NB4 (cell line): ENCODE measurements around the gene MCTP1.

Experiments used
- POLR2A ChIP-seq: IDR thresholded peaks from 2 replicates; pipeline ENCODE4 v1.6.1; 2011; ENCODE audit warnings: mild to moderate bottlenecking; ENCODE audit not compliant: insufficient read length; ENCODE audit errors: extremely low read depth
- TF ChIP-seq, protein P1 (sequence below): IDR thresholded peaks from one replicate; pipeline ENCODE4 v1.5.1; 2012; ENCODE audit warnings: low read depth, low read length

GRCh38 chr5:95317687-95318086 is 32.8 kb upstream of the MCTP1 start:
- TF ChIP-seq POLR2A: no peak
- TF ChIP-seq, protein P1, sequence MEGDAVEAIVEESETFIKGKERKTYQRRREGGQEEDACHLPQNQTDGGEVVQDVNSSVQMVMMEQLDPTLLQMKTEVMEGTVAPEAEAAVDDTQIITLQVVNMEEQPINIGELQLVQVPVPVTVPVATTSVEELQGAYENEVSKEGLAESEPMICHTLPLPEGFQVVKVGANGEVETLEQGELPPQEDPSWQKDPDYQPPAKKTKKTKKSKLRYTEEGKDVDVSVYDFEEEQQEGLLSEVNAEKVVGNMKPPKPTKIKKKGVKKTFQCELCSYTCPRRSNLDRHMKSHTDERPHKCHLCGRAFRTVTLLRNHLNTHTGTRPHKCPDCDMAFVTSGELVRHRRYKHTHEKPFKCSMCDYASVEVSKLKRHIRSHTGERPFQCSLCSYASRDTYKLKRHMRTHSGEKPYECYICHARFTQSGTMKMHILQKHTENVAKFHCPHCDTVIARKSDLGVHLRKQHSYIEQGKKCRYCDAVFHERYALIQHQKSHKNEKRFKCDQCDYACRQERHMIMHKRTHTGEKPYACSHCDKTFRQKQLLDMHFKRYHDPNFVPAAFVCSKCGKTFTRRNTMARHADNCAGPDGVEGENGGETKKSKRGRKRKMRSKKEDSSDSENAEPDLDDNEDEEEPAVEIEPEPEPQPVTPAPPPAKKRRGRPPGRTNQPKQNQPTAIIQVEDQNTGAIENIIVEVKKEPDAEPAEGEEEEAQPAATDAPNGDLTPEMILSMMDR: no peak
